ENCODE data around the gene ABCA8.

DNA sequence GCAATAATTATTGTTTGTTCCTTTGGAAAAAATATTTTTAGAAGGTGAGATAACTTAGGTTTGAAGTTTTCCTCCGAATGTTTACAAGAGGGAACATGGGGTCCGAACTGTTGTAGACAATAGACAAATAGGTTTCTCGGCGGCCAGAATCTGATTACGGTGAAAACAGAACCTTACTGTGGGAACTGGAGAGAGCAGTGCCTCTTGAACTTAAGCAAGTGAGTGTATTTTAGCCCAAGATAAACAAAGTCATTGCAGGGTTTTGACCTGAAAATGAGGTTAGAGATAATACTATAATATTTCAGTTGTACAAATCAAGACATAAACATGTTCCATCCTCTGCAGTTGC, 134.7 kb downstream of the ABCA8 start:
- TF ChIP-seq GATA2 (IDR thresholded peaks at IDR 0.05; ENCODE audit: low read depth, low read length): no peak
- no peak for TF ChIP-seq GATA3 (IDR thresholded peaks at IDR 0.05; ENCODE audit: low read depth, low read length)

Measured in SH-SY5Y (cell line).